ENCODE data around the gene CCNJL.

- no peak for TF ChIP-seq POU2F2 (IDR thresholded peaks at IDR 0.05; ENCODE audit: low read depth, low read length)
- no peak for TF ChIP-seq POLR2AphosphoS5 (IDR thresholded peaks at IDR 0.05; ENCODE audit: low read depth, low read length)
- no peak for TF ChIP-seq PAX5 (IDR thresholded peaks at IDR 0.05; ENCODE audit: insufficient read depth, low read length, severe bottlenecking)
- TF ChIP-seq POLR2A (IDR thresholded peaks at IDR 0.05; ENCODE audit: low read depth, low read length), result no peak
- no peak for TF ChIP-seq TAF1 (IDR thresholded peaks at IDR 0.05; ENCODE audit: low read depth, low read length)
Measured at GRCh38 chr5:160281275-160281674, 31.1 kb downstream of the CCNJL start.
